GM12878 (cell line): ENCODE data around the gene GPSM1. TPM values are rescaled to one million over a fixed set of nuclear protein-coding genes. Genes with fewer than 3 reads are reported as not detected.

Source experiments
- ATAC-seq: fragments of 200-7000 bp; cut with Tn5 transposase; 3 replicates; pipeline ENCODE4 v1.9.1; 2020; ENCODE audit warnings: mild to moderate bottlenecking, moderate library complexity
- BruUV-seq: library from RNA; stranded (reverse); fragments of 400-500 nt; replicated peaks from 2 replicates; lab custom pipeline; 2021; lab: Mats Ljungman, UMichigan
- CTCF ChIA-PET: fragments of 300-600 bp; sonication (Branson Sonifier 250); formaldehyde crosslinking; extraction: SDS; loops from one replicate; lab custom pipeline; 2021; ENCODE audit warnings: inconsistent platforms; lab: Yijun Ruan, JAX
- POLR2A ChIA-PET: fragments of 350-600 bp; formaldehyde crosslinking; extraction: SDS; loops from one replicate; lab custom pipeline; 2021; ENCODE audit warnings: inconsistent platforms; lab: Charles Lee
- RAD21 ChIA-PET: fragments of 300-600 bp; sonication (Branson Sonifier 250); formaldehyde crosslinking; loops from one replicate; lab custom pipeline; 2023; ENCODE audit warnings: antibody characterized with exemption; ENCODE audit not compliant: unreplicated experiment; lab: Charles Lee
- SMC1A ChIA-PET: fragments of 300-600 bp; sonication (Branson Sonifier 250); formaldehyde crosslinking; loops from one replicate; lab custom pipeline; 2023; ENCODE audit not compliant: unreplicated experiment, uncharacterized antibody; lab: Charles Lee
- DNase-seq: peaks from one replicate; pipeline ENCODE4 v3.0.0-alpha.2; 2011; ENCODE audit warnings: low read depth, low spot score
- FAIRE-seq: peaks from 3 replicates; lab custom pipeline; 2011; peaks lifted over from hg19 to GRCh38; lab: Jason Lieb, UNC
- H2AFZ ChIP-seq: 2 replicates; pipeline ENCODE4 v1.6.0; 2011; ENCODE audit warnings: low read depth, low read length, control low read depth; ENCODE audit not compliant: control insufficient read depth
- H3K27ac ChIP-seq: 2 replicates; pipeline ENCODE4 v1.5.1; 2011; ENCODE audit warnings: control low read depth; ENCODE audit not compliant: control insufficient read depth, insufficient read depth
- H3K27me3 ChIP-seq, 2 experiments: replicated peaks in 1 of 2; 2 replicates each; pipeline versions ENCODE4 v1.6.0 to v1.6.1; 2011; ENCODE audit warnings: low read length in 1 of 2; ENCODE audit not compliant: control insufficient read depth in 2 of 2, insufficient read depth in 2 of 2
- H3K36me3 ChIP-seq, 2 experiments: 2 replicates each; pipeline ENCODE4 v1.5.1; 2011; ENCODE audit warnings: low read length in 1 of 2; ENCODE audit not compliant: control insufficient read depth in 2 of 2, insufficient read depth in 2 of 2
- H3K4me1 ChIP-seq: 2 replicates; pipeline ENCODE4 v1.6.1; 2011; ENCODE audit warnings: mild to moderate bottlenecking, low read length, moderate library complexity, mixed read lengths; ENCODE audit not compliant: control insufficient read depth, insufficient read depth
- H3K4me2 ChIP-seq: 2 replicates; pipeline ENCODE4 v1.6.0; 2011; ENCODE audit warnings: control low read depth; ENCODE audit not compliant: control insufficient read depth, insufficient read depth
- H3K4me3 ChIP-seq: fragments of 200-600 bp; sonication (generic); 2 replicates; pipeline ENCODE4 v1.5.1; 2016
- H3K79me2 ChIP-seq: 2 replicates; pipeline ENCODE4 v1.6.0; 2011; ENCODE audit warnings: low read length; ENCODE audit not compliant: control insufficient read depth, insufficient read depth
- H3K9ac ChIP-seq: 2 replicates; pipeline ENCODE4 v1.8.0; 2011; ENCODE audit warnings: low read length, control low read depth, mixed read lengths; ENCODE audit not compliant: control insufficient read depth, insufficient read depth
- H3K9me3 ChIP-seq: replicated peaks from 3 replicates; pipeline ENCODE4 v1.5.1; 2011; ENCODE audit warnings: mild to moderate bottlenecking, low read length; ENCODE audit not compliant: control insufficient read depth, insufficient read depth
- H4K20me1 ChIP-seq: 2 replicates; pipeline ENCODE4 v1.6.0; 2011; ENCODE audit not compliant: control insufficient read depth, insufficient read depth
- ESRRA ChIP-seq: IDR thresholded peaks from 2 replicates; pipeline ENCODE4 v1.6.1; 2012; ENCODE audit warnings: mild to moderate bottlenecking, low read length, improper control_type of control experiment
- FOXM1 ChIP-seq: IDR thresholded peaks from 2 replicates; pipeline ENCODE4 v1.6.1; 2012; ENCODE audit warnings: low read depth, mild to moderate bottlenecking, inconsistent platforms, low read length, moderate library complexity
- MTA2 ChIP-seq: fragments of 450-650 bp; IDR thresholded peaks from 2 replicates; pipeline ENCODE4 v1.6.1; 2016; ENCODE audit warnings: low read depth, mild to moderate bottlenecking, moderate library complexity
- SRF ChIP-seq, 2 experiments: IDR thresholded peaks; 2 replicates each; pipeline ENCODE4 v1.6.1; 2011; ENCODE audit warnings: low read depth in 2 of 2, low read length in 2 of 2, mild to moderate bottlenecking in 1 of 2, moderate library complexity in 1 of 2
- ZNF274 ChIP-seq: IDR thresholded peaks from one replicate; pipeline ENCODE4 v1.8.0; 2011; ENCODE audit not compliant: insufficient read length, insufficient read depth
- WGBS: methylation state at CpG from one replicate; pipeline ENCODE4 v1.1.6; 2016; ENCODE audit warnings: low lambda C conversion rate; ENCODE audit not compliant: insufficient replicate concordance, insufficient coverage; ENCODE audit errors: missing lambda C conversion rate; 5-methylcytosine and 5-hydroxymethylcytosine counted together
- in situ Hi-C: fragments of 300-500 bp; cut with MboI; formaldehyde crosslinking; loops from 9 replicates; pipeline ENCODE4 v1.14.3; 2018; ENCODE audit warnings: mixed read lengths
- intact Hi-C: fragments of 100-400 bp; cut with micrococcal nuclease; formaldehyde crosslinking; loops from one replicate; pipeline ENCODE4 v1.14.2; 2022; ENCODE audit not compliant: unreplicated experiment
- polyA plus RNA-seq, 11 experiments: library from polyadenylated mRNA; depleted of rRNA in 4 of 11; unstranded in 6 of 11; stranded (reverse) in 5 of 11; fragments of >200 nt; fragmentation: Nextera tagmentation in 4 of 11; fragmentation: Illumina TruSeq in 1 of 11; extraction: Ambion mirVana in 4 of 11; extraction: Trizol in 1 of 11; gene quantifications; 1 replicate in 1 of 11; 2 replicates in 10 of 11; pipeline versions ENCODE4 v1.2.1 to v1.2.3, GENCODE V29; 2011 to 2016; ENCODE audit warnings: inconsistent platforms in 2 of 11, missing spikeins in 2 of 11, low read depth in 1 of 11
- total RNA-seq, 4 experiments: library from RNA; depleted of rRNA in 3 of 4; stranded (reverse); fragments of >200 nt in 3 of 4; fragmentation: Illumina TruSeq in 1 of 4; extraction: Trizol in 1 of 4; gene quantifications; 2 replicates each; pipeline versions ENCODE4 v1.2.1 to v1.2.3, GENCODE V29; 2013 to 2021
- TF ChIP-seq, protein P1 (sequence below): fragments of 150-350 bp; IDR thresholded peaks from 2 replicates; pipeline ENCODE4 v1.6.1; 2016; ENCODE audit warnings: low read depth, low read length
- TF ChIP-seq, protein P2 (sequence below): fragments of 450-650 bp; IDR thresholded peaks from 2 replicates; pipeline ENCODE4 v1.6.1; 2018; ENCODE audit warnings: mild to moderate bottlenecking, low read depth, moderate library complexity; ENCODE audit not compliant: partially characterized antibody
- TF ChIP-seq, protein P3 (sequence below): IDR thresholded peaks from 2 replicates; pipeline ENCODE4 v1.6.1; 2012; ENCODE audit warnings: low read length, inconsistent platforms
- TF ChIP-seq, protein P4 (sequence below): fragments of 450-650 bp; IDR thresholded peaks from 2 replicates; pipeline ENCODE4 v1.6.1; 2016; ENCODE audit warnings: mild to moderate bottlenecking, moderate library complexity, borderline replicate concordance

GPSM1 gene
- total and polyA plus RNA-seq, 10 of the 15 experiments (the other 5 are each of a cell fraction or from before 2014, with no cell fraction given), result 0.04 to 0.10 (median 0.10) TPM; not detected in 7

DNA sequence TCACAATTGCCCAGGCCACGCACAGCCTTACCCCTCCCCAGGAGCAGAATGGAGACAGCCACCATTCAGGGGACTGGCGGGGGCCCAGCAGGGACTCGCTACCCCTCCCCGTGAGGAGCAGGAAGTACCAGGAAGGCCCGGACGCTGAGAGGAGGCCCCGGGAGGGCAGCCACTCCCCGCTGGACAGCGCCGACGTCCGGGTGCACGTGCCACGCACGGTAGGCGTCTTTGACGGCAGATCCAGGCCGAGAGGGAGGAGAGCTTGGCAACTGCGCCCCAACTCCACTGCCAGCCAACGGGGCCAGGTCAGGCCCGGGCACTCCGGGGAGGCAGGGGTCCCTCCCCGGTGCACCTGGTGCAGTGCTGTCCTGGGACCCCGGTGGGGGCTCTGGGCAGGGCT is 22.2 kb downstream of the GPSM1 start (continued):
- TF ChIP-seq, protein P1, sequence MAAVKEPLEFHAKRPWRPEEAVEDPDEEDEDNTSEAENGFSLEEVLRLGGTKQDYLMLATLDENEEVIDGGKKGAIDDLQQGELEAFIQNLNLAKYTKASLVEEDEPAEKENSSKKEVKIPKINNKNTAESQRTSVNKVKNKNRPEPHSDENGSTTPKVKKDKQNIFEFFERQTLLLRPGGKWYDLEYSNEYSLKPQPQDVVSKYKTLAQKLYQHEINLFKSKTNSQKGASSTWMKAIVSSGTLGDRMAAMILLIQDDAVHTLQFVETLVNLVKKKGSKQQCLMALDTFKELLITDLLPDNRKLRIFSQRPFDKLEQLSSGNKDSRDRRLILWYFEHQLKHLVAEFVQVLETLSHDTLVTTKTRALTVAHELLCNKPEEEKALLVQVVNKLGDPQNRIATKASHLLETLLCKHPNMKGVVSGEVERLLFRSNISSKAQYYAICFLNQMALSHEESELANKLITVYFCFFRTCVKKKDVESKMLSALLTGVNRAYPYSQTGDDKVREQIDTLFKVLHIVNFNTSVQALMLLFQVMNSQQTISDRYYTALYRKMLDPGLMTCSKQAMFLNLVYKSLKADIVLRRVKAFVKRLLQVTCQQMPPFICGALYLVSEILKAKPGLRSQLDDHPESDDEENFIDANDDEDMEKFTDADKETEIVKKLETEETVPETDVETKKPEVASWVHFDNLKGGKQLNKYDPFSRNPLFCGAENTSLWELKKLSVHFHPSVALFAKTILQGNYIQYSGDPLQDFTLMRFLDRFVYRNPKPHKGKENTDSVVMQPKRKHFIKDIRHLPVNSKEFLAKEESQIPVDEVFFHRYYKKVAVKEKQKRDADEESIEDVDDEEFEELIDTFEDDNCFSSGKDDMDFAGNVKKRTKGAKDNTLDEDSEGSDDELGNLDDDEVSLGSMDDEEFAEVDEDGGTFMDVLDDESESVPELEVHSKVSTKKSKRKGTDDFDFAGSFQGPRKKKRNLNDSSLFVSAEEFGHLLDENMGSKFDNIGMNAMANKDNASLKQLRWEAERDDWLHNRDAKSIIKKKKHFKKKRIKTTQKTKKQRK, result no peak
- TF ChIP-seq MTA2 (no peak), ESRRA (no peak), FOXM1 (no peak), ZNF274 (no peak)
- TF ChIP-seq, protein P2, sequence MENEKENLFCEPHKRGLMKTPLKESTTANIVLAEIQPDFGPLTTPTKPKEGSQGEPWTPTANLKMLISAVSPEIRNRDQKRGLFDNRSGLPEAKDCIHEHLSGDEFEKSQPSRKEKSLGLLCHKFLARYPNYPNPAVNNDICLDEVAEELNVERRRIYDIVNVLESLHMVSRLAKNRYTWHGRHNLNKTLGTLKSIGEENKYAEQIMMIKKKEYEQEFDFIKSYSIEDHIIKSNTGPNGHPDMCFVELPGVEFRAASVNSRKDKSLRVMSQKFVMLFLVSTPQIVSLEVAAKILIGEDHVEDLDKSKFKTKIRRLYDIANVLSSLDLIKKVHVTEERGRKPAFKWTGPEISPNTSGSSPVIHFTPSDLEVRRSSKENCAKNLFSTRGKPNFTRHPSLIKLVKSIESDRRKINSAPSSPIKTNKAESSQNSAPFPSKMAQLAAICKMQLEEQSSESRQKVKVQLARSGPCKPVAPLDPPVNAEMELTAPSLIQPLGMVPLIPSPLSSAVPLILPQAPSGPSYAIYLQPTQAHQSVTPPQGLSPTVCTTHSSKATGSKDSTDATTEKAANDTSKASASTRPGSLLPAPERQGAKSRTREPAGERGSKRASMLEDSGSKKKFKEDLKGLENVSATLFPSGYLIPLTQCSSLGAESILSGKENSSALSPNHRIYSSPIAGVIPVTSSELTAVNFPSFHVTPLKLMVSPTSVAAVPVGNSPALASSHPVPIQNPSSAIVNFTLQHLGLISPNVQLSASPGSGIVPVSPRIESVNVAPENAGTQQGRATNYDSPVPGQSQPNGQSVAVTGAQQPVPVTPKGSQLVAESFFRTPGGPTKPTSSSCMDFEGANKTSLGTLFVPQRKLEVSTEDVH, result no peak

DNA sequence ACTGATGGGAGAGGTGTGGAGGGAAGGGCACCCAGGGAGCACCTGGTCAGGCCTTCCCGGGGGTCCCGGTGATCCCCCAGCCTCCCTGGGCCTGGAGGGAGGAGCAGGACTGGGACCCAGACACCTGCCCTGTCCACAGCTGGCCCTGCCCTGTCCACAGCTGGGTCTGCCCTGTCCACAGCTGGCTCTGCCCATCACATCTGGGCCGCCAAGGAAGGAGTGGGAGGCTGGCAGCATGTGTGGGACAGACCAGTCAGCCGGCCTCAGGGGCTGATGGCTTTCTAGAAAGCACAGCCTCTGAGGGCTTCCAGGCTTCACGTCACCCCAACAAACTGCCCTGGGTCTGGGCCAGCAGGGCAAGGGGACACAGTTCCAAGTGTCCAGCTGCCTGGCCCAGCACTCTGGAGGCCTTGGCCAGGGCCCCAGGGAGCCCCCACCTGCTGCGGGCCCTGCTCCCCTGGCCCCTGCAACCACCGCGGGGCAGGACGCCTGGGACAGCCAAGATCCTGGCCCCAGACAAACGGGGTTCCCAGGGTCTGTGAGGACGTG is 24.0 kb downstream of the GPSM1 start:
- ATAC-seq, result no peak
- no peak for DNase-seq
- Histone ChIP-seq H3K4me1 (no peaks in the 10 kb centered on the region), H3K4me3 (no peak overlapping the region), H3K79me2 (no peaks in the 10 kb centered on the region), H2AFZ (no peak overlapping the region), H3K36me3 (no peaks in the 10 kb centered on the region), H3K9me3 (no peaks in the 10 kb centered on the region), H3K4me2 (no peak overlapping the region), H4K20me1 (no peaks in the 10 kb centered on the region), H3K27me3 (no peaks in the 10 kb centered on the region; a peak in 1 of 4 replicates), H3K9ac (no peak overlapping the region), H3K27ac (no peak overlapping the region)
- in situ Hi-C loops (no loop called here), intact Hi-C loops (no loop called here)
- SMC1A ChIA-PET, result no interaction called here
- WGBS, result 45% methylated on average over 11 of the region's 11 CpGs
- POLR2A ChIA-PET, result no interaction called here
- CTCF ChIA-PET, result no interaction called here
- RAD21 ChIA-PET, result no interaction called here
- no TSS peak for BruUV-seq
- FAIRE-seq, result no peak
- TF ChIP-seq SRF (IDR thresholded peaks at IDR 0.05; ENCODE audit: low read depth in 2 of 2, low read length in 2 of 2), result no peak
- TF ChIP-seq, protein P3, sequence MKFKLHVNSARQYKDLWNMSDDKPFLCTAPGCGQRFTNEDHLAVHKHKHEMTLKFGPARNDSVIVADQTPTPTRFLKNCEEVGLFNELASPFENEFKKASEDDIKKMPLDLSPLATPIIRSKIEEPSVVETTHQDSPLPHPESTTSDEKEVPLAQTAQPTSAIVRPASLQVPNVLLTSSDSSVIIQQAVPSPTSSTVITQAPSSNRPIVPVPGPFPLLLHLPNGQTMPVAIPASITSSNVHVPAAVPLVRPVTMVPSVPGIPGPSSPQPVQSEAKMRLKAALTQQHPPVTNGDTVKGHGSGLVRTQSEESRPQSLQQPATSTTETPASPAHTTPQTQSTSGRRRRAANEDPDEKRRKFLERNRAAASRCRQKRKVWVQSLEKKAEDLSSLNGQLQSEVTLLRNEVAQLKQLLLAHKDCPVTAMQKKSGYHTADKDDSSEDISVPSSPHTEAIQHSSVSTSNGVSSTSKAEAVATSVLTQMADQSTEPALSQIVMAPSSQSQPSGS, result no peak
- TF ChIP-seq, protein P4, sequence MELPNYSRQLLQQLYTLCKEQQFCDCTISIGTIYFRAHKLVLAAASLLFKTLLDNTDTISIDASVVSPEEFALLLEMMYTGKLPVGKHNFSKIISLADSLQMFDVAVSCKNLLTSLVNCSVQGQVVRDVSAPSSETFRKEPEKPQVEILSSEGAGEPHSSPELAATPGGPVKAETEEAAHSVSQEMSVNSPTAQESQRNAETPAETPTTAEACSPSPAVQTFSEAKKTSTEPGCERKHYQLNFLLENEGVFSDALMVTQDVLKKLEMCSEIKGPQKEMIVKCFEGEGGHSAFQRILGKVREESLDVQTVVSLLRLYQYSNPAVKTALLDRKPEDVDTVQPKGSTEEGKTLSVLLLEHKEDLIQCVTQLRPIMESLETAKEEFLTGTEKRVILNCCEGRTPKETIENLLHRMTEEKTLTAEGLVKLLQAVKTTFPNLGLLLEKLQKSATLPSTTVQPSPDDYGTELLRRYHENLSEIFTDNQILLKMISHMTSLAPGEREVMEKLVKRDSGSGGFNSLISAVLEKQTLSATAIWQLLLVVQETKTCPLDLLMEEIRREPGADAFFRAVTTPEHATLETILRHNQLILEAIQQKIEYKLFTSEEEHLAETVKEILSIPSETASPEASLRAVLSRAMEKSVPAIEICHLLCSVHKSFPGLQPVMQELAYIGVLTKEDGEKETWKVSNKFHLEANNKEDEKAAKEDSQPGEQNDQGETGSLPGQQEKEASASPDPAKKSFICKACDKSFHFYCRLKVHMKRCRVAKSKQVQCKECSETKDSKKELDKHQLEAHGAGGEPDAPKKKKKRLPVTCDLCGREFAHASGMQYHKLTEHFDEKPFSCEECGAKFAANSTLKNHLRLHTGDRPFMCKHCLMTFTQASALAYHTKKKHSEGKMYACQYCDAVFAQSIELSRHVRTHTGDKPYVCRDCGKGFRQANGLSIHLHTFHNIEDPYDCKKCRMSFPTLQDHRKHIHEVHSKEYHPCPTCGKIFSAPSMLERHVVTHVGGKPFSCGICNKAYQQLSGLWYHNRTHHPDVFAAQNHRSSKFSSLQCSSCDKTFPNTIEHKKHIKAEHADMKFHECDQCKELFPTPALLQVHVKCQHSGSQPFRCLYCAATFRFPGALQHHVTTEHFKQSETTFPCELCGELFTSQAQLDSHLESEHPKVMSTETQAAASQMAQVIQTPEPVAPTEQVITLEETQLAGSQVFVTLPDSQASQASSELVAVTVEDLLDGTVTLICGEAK, result no peak
